ENCODE measurements around the gene TUBB3.
A peak's percentile ranks its signal among the peaks of the same experiment; 100 is the strongest.

Gene TUBB3

GRCh38 chr16:89921702-89922476, 1.3 kb upstream of the TUBB3 start:
- H3K27ac ChIP-seq = no peak overlapping the region

GRCh38 chr16:89922477-89922883, 662 bp upstream of the TUBB3 start:
- Histone ChIP-seq H3K36me3 (no peaks in the 10 kb centered on the region), H3K27me3 (peaks cover 100% of the 10 kb centered on the region), H3K27ac (no peak overlapping the region), H3K4me1 (ENCODE audit: control insufficient read depth in 1 of 2, insufficient read depth in 1 of 2, low read depth in 1 of 2, low read length in 1 of 2) (peaks cover 26 to 43% of the 10 kb centered on the region in 2 experiments), H3K9me3 (no peaks in the 10 kb centered on the region), H3K4me3 (ENCODE audit: low read depth in 1 of 2, low read length in 1 of 2) (peak overlapping the region; percentile 57 to 61)
- TF ChIP-seq CTCF (IDR thresholded peaks at IDR 0.05) = no peak

More at GRCh38 chr16:89921702-89922476, 1.3 kb upstream of the TUBB3 start:
- Histone ChIP-seq H3K36me3 (no peaks in the 10 kb centered on the region), H3K27me3 (peaks cover 100% of the 10 kb centered on the region), H3K4me1 (ENCODE audit: control insufficient read depth in 1 of 2, insufficient read depth in 1 of 2, low read depth in 1 of 2, low read length in 1 of 2) (peaks cover 26 to 44% of the 10 kb centered on the region in 2 experiments), H3K9me3 (no peaks in the 10 kb centered on the region), H3K4me3 (ENCODE audit: low read depth in 1 of 2, low read length in 1 of 2) (peak overlapping the region in 1 of 2 experiments; percentile 61)
- TF ChIP-seq CTCF (IDR thresholded peaks at IDR 0.05) = no peak

GRCh38 chr16:89923640-89924296, 626 bp downstream of the TUBB3 start:
- Histone ChIP-seq H3K27me3 (peaks cover 100% of the 10 kb centered on the region), H3K36me3 (no peaks in the 10 kb centered on the region), H3K27ac (no peak overlapping the region), H3K4me1 (ENCODE audit: control insufficient read depth in 1 of 2, insufficient read depth in 1 of 2, low read depth in 1 of 2, low read length in 1 of 2) (peaks cover 14 to 30% of the 10 kb centered on the region in 2 experiments), H3K4me3 (ENCODE audit: low read depth in 1 of 2, low read length in 1 of 2) (peak overlapping the region; percentile 57 to 61), H3K9me3 (no peaks in the 10 kb centered on the region)
- no peak for TF ChIP-seq CTCF (IDR thresholded peaks at IDR 0.05)

- Histone ChIP-seq H3K27me3 (peaks cover 99% of the 10 kb centered on the region), H3K36me3 (no peaks in the 10 kb centered on the region), H3K27ac (no peak overlapping the region), H3K4me3 (ENCODE audit: low read depth in 1 of 2, low read length in 1 of 2) (no peak overlapping the region), H3K4me1 (ENCODE audit: control insufficient read depth in 1 of 2, insufficient read depth in 1 of 2, low read depth in 1 of 2, low read length in 1 of 2) (peaks cover 14 to 28% of the 10 kb centered on the region in 2 experiments), H3K9me3 (no peaks in the 10 kb centered on the region)
- TF ChIP-seq CTCF (IDR thresholded peaks at IDR 0.05) = no peak
Observed at GRCh38 chr16:89924297-89924924, 1.3 kb downstream of the TUBB3 start.

- TF ChIP-seq CTCF (IDR thresholded peaks at IDR 0.05) = no peak
- peaks cover 14 to 28% of the 10 kb centered on the region in 2 experiments for H3K4me1 ChIP-seq (ENCODE audit: control insufficient read depth in 1 of 2, insufficient read depth in 1 of 2, low read depth in 1 of 2, low read length in 1 of 2)
- no peaks in the 10 kb centered on the region for H3K9me3 ChIP-seq
- no peaks in the 10 kb centered on the region for H3K36me3 ChIP-seq
- H3K27me3 ChIP-seq = peaks cover 98% of the 10 kb centered on the region
- no peak overlapping the region for H3K4me3 ChIP-seq (ENCODE audit: low read depth in 1 of 2, low read length in 1 of 2)
- no peak overlapping the region for H3K27ac ChIP-seq
Observed at GRCh38 chr16:89924925-89925307, 1.8 kb downstream of the TUBB3 start.

Data from neutrophil (primary cell).